Karpas-422 (cell line): ENCODE data around the gene KDM4B. TPM values are rescaled to one million over a fixed set of nuclear protein-coding genes. Genes with fewer than 3 reads are reported as not detected.
"Not testable (repeated sequence)": the region's sequence is repeated elsewhere in the genome, so short reads cannot be mapped to it uniquely, and the experiment has no call there.

Experiments
- DNase-seq: peaks from one replicate; pipeline ENCODE4 v3.0.0-alpha.2; 2015
- H2AFZ ChIP-seq: fragments of 200-600 bp; sonication (generic); 2 replicates; pipeline ENCODE4 v1.6.1; 2014; ENCODE audit warnings: antibody characterized with exemption, low read length, mixed read lengths
- H3K27ac ChIP-seq: fragments of 200-600 bp; sonication (generic); 2 replicates; pipeline ENCODE4 v1.5.1; 2014; ENCODE audit warnings: mild to moderate bottlenecking, low read length, moderate library complexity
- H3K27me3 ChIP-seq: fragments of 200-600 bp; sonication (generic); 2 replicates; pipeline ENCODE4 v1.6.1; 2014; ENCODE audit warnings: low read length, mixed read lengths
- H3K36me3 ChIP-seq: fragments of 200-600 bp; sonication (generic); 2 replicates; pipeline ENCODE4 v1.6.1; 2014; ENCODE audit warnings: low read length, mixed read lengths; ENCODE audit not compliant: insufficient read depth
- H3K4me1 ChIP-seq: fragments of 200-600 bp; sonication (generic); 2 replicates; pipeline ENCODE4 v1.6.1; 2014; ENCODE audit warnings: mild to moderate bottlenecking, low read length, mixed read lengths
- H3K4me2 ChIP-seq: fragments of 200-600 bp; sonication (generic); 2 replicates; pipeline ENCODE4 v1.6.1; 2014; ENCODE audit warnings: low read length, low read depth, mild to moderate bottlenecking; ENCODE audit not compliant: poor library complexity, severe bottlenecking
- H3K4me3 ChIP-seq: fragments of 200-600 bp; sonication (generic); 2 replicates; pipeline ENCODE4 v1.5.1; 2014; ENCODE audit warnings: mild to moderate bottlenecking, antibody characterized with exemption, low read length, mixed read lengths
- H3K79me2 ChIP-seq: fragments of 200-600 bp; sonication (generic); 2 replicates; pipeline ENCODE4 v1.6.1; 2014; ENCODE audit warnings: mild to moderate bottlenecking, low read length, mixed read lengths
- H3K9ac ChIP-seq: fragments of 200-600 bp; sonication (generic); 2 replicates; pipeline ENCODE4 v1.6.0; 2014; ENCODE audit warnings: low read length
- H3K9me2 ChIP-seq: fragments of 200-600 bp; sonication (generic), shearing (Covaris generic); replicated peaks from 2 replicates; pipeline ENCODE4 v1.6.0; 2014; ENCODE audit warnings: mild to moderate bottlenecking, low read length, moderate library complexity; ENCODE audit not compliant: insufficient read depth
- H3K9me3 ChIP-seq: fragments of 300-700, 200-600 bp; sonication (generic); 2 replicates; pipeline ENCODE4 v1.6.1; 2014; ENCODE audit warnings: low read length, mixed read lengths
- H4K20me1 ChIP-seq: fragments of 200-600 bp; sonication (generic); 2 replicates; pipeline ENCODE4 v1.6.1; 2014; ENCODE audit warnings: mild to moderate bottlenecking, antibody characterized with exemption, low read length, low read depth; ENCODE audit not compliant: insufficient read depth
- small RNA-seq: library from RNA; depleted of rRNA; stranded (forward); fragments of <200 nt; gene quantifications from one replicate; pipeline ENCODE3, GENCODE V24; 2014
- total RNA-seq: library from RNA; depleted of rRNA; stranded (reverse); fragments of >200 nt; shearing (Covaris generic); gene quantifications from 2 replicates; pipeline ENCODE4 v1.2.3, GENCODE V29; 2014; ENCODE audit warnings: low replicate concordance; rRNA removed

KDM4B gene
- total RNA-seq, 1 experiment from 2014 or later = 50.8 TPM

DNA sequence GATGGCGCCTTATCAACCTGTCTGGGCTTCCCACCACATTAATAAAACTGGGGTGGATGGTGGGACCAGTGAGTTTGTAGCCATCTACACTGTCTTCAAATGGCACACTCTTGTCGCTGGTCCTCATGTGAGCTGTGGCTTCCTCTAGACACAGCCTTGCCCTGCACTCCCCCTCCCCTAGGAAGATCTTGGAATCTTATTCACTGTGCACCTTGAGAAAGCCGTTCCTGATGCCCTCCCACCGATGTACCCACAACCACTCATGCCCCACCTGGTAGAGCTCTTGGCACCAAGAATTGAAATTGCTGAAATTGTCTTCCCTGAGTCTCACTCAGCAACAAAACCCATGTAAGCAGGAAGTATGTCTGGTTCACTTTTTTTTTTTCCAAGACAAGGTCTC is 225.7 kb downstream of the KDM4B start:
- H3K4me1 ChIP-seq = no peaks in the 10 kb centered on the region
- no peak overlapping the region for H3K27ac ChIP-seq
- H3K36me3 ChIP-seq = no peaks in the 10 kb centered on the region
- H3K79me2 ChIP-seq = no peaks in the 10 kb centered on the region
- H3K4me2 ChIP-seq = no peak overlapping the region
- H4K20me1 ChIP-seq = no peaks in the 10 kb centered on the region
- H3K4me3 ChIP-seq = no peak overlapping the region
- H3K9me3 ChIP-seq = no peaks in the 10 kb centered on the region
- DNase-seq = no peak
- H3K27me3 ChIP-seq = no peaks in the 10 kb centered on the region
- H3K9me2 ChIP-seq = no peaks in the 10 kb centered on the region
- H2AFZ ChIP-seq = no peak overlapping the region
- no peak overlapping the region for H3K9ac ChIP-seq

DNA sequence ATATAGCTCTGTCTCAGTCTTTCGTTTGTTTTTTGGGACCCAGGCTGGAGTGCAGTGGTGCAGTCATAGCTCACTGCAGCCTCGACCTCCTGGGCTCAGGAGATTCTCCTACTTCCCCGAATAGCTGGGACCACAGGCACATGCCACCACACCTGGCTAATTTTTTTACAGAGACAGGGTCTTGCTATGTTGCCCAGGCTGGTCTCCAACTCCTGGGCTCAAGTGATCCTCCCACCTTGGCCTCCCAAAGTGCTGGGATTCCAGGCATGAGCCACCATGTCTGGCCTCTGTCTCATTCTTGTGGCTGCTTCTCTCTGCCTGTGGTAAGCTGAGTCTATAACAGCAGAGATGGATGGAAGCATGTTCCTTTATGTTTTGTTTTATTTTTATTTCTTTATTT is 226.7 kb downstream of the KDM4B start:
- H3K4me2 ChIP-seq, H3K4me3 ChIP-seq, H3K79me2 ChIP-seq, H3K9ac ChIP-seq, H3K27ac ChIP-seq, H3K36me3 ChIP-seq, H3K9me3 ChIP-seq, H2AFZ ChIP-seq, H3K27me3 ChIP-seq, H4K20me1 ChIP-seq, DNase-seq, H3K4me1 ChIP-seq, H3K9me2 ChIP-seq: not testable (repeated sequence)

DNA sequence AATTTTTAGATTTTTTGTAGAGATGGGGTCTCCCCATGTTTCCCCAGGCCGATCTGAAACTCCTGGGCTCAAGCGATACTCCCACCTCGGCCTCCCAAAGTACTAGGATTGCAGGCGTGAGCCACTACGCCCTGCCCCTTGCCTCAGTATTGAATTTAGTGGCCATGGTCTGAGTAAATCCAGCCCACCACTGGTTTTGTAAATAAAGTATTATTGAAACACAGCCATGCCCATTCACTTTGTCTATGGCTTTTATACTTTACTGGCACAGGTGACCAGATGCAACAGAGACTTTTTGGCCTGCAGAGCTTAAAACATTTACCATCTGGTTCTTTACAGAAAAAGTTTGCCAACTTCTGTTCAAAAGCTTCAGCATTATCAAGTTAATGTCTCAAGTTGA is 227.9 kb downstream of the KDM4B start:
- no peak overlapping the region for H3K4me3 ChIP-seq
- H3K27me3 ChIP-seq = no peaks in the 10 kb centered on the region
- H3K4me1 ChIP-seq = no peaks in the 10 kb centered on the region
- H3K36me3 ChIP-seq = no peaks in the 10 kb centered on the region
- peaks cover 7% of the 10 kb centered on the region for H3K9me3 ChIP-seq
- DNase-seq = no peak
- H3K4me2 ChIP-seq = no peak overlapping the region
- no peaks in the 10 kb centered on the region for H3K9me2 ChIP-seq
- no peaks in the 10 kb centered on the region for H3K79me2 ChIP-seq
- H4K20me1 ChIP-seq = no peaks in the 10 kb centered on the region
- H2AFZ ChIP-seq = no peak overlapping the region
- H3K27ac ChIP-seq = no peak overlapping the region
- no peak overlapping the region for H3K9ac ChIP-seq

DNA sequence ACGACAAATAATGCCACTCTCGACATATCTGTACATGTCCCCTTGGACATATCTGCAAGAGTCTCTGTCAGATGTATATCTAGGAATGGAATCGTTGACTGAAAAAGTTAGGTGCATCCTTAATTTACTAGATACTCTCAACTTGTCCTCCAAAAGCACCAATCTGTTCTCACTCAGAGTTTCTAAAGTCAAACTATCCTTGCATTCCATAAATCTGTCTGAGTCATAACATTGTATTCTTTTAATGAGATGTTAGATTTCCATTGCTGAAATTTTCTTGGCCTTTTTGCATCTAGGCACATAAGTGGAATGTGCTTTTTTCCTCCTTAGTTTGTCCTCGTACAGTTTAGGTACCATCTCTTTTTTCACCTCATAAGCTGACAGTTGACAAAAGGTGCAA is 231.9 kb downstream of the KDM4B start:
- H3K9ac ChIP-seq = no peak overlapping the region

DNA sequence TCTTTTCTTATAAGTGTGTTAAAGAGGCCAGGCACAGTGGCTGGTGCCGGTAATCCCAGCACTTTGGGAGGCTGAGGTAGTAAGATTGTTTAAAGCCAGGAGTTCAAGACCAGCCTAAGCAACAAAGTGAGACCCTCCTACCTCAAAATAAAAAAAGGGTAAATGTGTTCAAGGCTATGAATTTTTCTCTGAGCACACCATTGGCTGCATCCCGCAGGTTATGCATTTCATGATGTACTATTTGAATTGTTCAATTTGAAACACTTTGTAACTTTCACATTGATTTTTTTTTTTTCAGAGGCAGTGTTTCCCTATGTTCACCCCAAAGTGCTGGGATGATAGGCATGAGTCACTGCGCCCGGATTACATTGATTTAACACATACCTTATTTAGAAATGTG is 233.6 kb downstream of the KDM4B start:
- Histone ChIP-seq H4K20me1 (no peaks in the 10 kb centered on the region), H3K27me3 (no peaks in the 10 kb centered on the region), H3K9me3 (peaks cover 9% of the 10 kb centered on the region), H3K4me3 (no peak overlapping the region), H3K36me3 (no peaks in the 10 kb centered on the region), H2AFZ (no peak overlapping the region), H3K27ac (no peak overlapping the region), H3K4me2 (no peak overlapping the region), H3K4me1 (no peaks in the 10 kb centered on the region), H3K9ac (no peak overlapping the region), H3K79me2 (no peaks in the 10 kb centered on the region), H3K9me2 (no peaks in the 10 kb centered on the region)
- DNase-seq = no peak

More for the DNA sequence above, 231.9 kb downstream of the KDM4B start:
- H3K79me2 ChIP-seq = no peaks in the 10 kb centered on the region
- no peaks in the 10 kb centered on the region for H3K9me2 ChIP-seq
- no peak overlapping the region for H3K4me3 ChIP-seq
- peaks cover 9% of the 10 kb centered on the region for H3K9me3 ChIP-seq
- no peaks in the 10 kb centered on the region for H3K36me3 ChIP-seq
- no peaks in the 10 kb centered on the region for H4K20me1 ChIP-seq
- DNase-seq = no peak
- H2AFZ ChIP-seq = no peak overlapping the region
- H3K27ac ChIP-seq = no peak overlapping the region
- no peaks in the 10 kb centered on the region for H3K27me3 ChIP-seq
- H3K4me1 ChIP-seq = no peaks in the 10 kb centered on the region
- H3K4me2 ChIP-seq = no peak overlapping the region

Small RNAs within 50 kb of the gene (small RNA-seq; reads per million reads assigned to genes)
- gene MIR4747 = not detected

Other genes starting within 250 kb of the KDM4B start
- gene DPP9, start 245.3 kb upstream of the KDM4B start, total RNA-seq = 26.8 and 34.8 TPM in 2 replicates
- gene FEM1A, start 177.4 kb upstream of the KDM4B start, total RNA-seq = 7.8 and 12.5 TPM in 2 replicates
- 2.1 and 2.7 TPM in 2 replicates for gene TICAM1, start 137.4 kb upstream of the KDM4B start, total RNA-seq
- 28.7 and 68.1 TPM in 2 replicates for gene PLIN3, start 101.4 kb upstream of the KDM4B start, total RNA-seq
- gene ARRDC5, start 66.2 kb upstream of the KDM4B start, total RNA-seq = not detected in 2 replicates
- 13.6 and 28.5 TPM in 2 replicates for gene UHRF1, start 59.6 kb upstream of the KDM4B start, total RNA-seq